Measurements from ENCODE around the gene CBFB. TPM values are rescaled to one million over a fixed set of nuclear protein-coding genes. Genes with fewer than 3 reads are reported as not detected.

Gene CBFB
- total RNA-seq, 1 experiment from 2014 or later: 76.3 TPM

- Mint-ChIP-seq H3K9me3 (no peaks in the 10 kb centered on the region; a peak in 1 of 5 replicates), H3K27ac (no peak overlapping the region), H3K4me3 (no peak overlapping the region), H3K4me1 (peaks cover 10 to 13% of the 10 kb centered on the region in 2 experiments; a peak in 3 of 4 replicates), H3K27me3 (ENCODE audit: low read depth) (peaks cover 1% of the 10 kb centered on the region), H3K36me3 (ENCODE audit: insufficient read depth in 1 of 3, low read depth in 3 of 3) (peaks cover 0 to 5% (median 0%) of the 10 kb centered on the region in 3 experiments; a peak in 2 of 7 replicates)
- Histone ChIP-seq H2BK20ac (ENCODE audit: low read depth, low read length, poor library complexity, severe bottlenecking) (no peak overlapping the region), H2AFZ (ENCODE audit: low read length) (no peak overlapping the region), H3K79me2 (ENCODE audit: insufficient read depth, low read length) (no peaks in the 10 kb centered on the region), H3K4ac (ENCODE audit: low read depth, low read length) (no peak overlapping the region), H4K91ac (ENCODE audit: insufficient read length, low read depth, low read length) (no peak overlapping the region), H3K27me3 (ENCODE audit: insufficient read depth, low read length) (no peaks in the 10 kb centered on the region), H3K9ac (ENCODE audit: extremely low read depth, insufficient read length, low read length) (no peak overlapping the region), H2BK120ac (ENCODE audit: low read depth, low read length, poor library complexity, severe bottlenecking) (no peak overlapping the region), H3K79me1 (ENCODE audit: insufficient read depth, low read depth, low read length, poor library complexity, severe bottlenecking) (no peaks in the 10 kb centered on the region), H4K20me1 (ENCODE audit: control insufficient read depth, insufficient read depth, insufficient read length) (no peaks in the 10 kb centered on the region), H4K5ac (ENCODE audit: insufficient read length, low read depth, low read length) (no peak overlapping the region), H2BK12ac (ENCODE audit: insufficient read length, low read depth, low read length) (no peak overlapping the region), H2BK15ac (ENCODE audit: low read depth, low read length) (no peak overlapping the region), H3K56ac (ENCODE audit: insufficient read length, low read depth, low read length) (no peak overlapping the region), H3K18ac (ENCODE audit: insufficient read length, low read depth, low read length) (no peak overlapping the region), H2AK5ac (ENCODE audit: insufficient read length, low read length) (no peak overlapping the region), H3K4me1 (ENCODE audit: insufficient read depth, low read length) (no peaks in the 10 kb centered on the region), H3K23me2 (ENCODE audit: insufficient read length, low read depth, low read length, poor library complexity, severe bottlenecking) (peaks cover 5% of the 10 kb centered on the region), H3K14ac (ENCODE audit: insufficient read depth, low read length) (no peak overlapping the region), H4K8ac (replicated peaks; ENCODE audit: insufficient read length, low read depth, low read length) (no peak overlapping the region), H3K27ac (ENCODE audit: insufficient read length, low read depth, low read length) (no peak overlapping the region), H3T11ph (ENCODE audit: low read length) (no peak overlapping the region), H3K4me2 (ENCODE audit: insufficient read depth, insufficient read length, low read length) (no peak overlapping the region), H2BK5ac (ENCODE audit: insufficient read length, low read length) (no peak overlapping the region), H3K23ac (ENCODE audit: insufficient read length, low read depth, low read length) (no peak overlapping the region), H3K9me3 (ENCODE audit: control insufficient read depth, low read depth, low read length) (no peaks in the 10 kb centered on the region)
- no CpG with 5 or more reads among the region's 2 CpGs for WGBS (ENCODE audit: extremely low coverage, insufficient read length, low lambda C conversion rate)
- no peak for TF ChIP-seq CTCF (conservative IDR thresholded peaks at IDR 0.05)
- no peak for DNase-seq
Measured at GRCh38 chr16:67105246-67105645, 76.3 kb downstream of the CBFB start.
